Mucosa of descending colon (tissue), 3 donors: ENCODE results near the gene ATP2C2. TPM values are rescaled to one million over a fixed set of nuclear protein-coding genes. Genes with fewer than 3 reads are reported as not detected.

ENCODE experiments used
- ATAC-seq: fragments of 200-7000 bp; cut with Tn5 transposase; one replicate; pipeline ENCODE4 v1.9.1; 2020; ENCODE audit warnings: mild to moderate bottlenecking, moderate library complexity
- DNase-seq, 3 donors: peaks; one replicate each; pipeline ENCODE4 v3.0.0-alpha.2; 2020
- H3K36me3 ChIP-seq: fragments of 200-600 bp; one replicate; pipeline ENCODE4 v1.8.0; 2021; ENCODE audit warnings: low read depth, mild to moderate bottlenecking
- H3K4me1 ChIP-seq: fragments of 200-600 bp; one replicate; pipeline ENCODE4 v1.8.0; 2021; ENCODE audit warnings: low read depth, mild to moderate bottlenecking
- H3K4me3 ChIP-seq: fragments of 200-600 bp; one replicate; pipeline ENCODE4 v1.8.0; 2021; ENCODE audit warnings: mild to moderate bottlenecking
- H3K9me3 ChIP-seq: fragments of 200-600 bp; one replicate; pipeline ENCODE4 v1.8.0; 2021; ENCODE audit warnings: mild to moderate bottlenecking
- intact Hi-C, 2 donors: fragments of 100-400 bp; cut with DNase I in 1 of 2; cut with micrococcal nuclease in 1 of 2; formaldehyde crosslinking; loops; one replicate each; pipeline versions ENCODE4 v1.11.0 to v1.11.1; 2022; cut with DNase I, micrococcal nuclease
- total RNA-seq, 3 donors: library from RNA; stranded (reverse); fragmentation: NEBNext Ultra II Directional in 2 of 3; extraction: Animal tissue kit (Norgen Biotek cat#: 25700) in 2 of 3; gene quantifications; one replicate each; pipeline versions ENCODE4 v1.2.1 to v1.2.4, GENCODE V29; 2021 to 2023
- TF ChIP-seq, protein P1 (sequence below): fragments of 200-600 bp; IDR thresholded peaks from one replicate; pipeline ENCODE4 v1.8.0; 2022; ENCODE audit warnings: antibody characterized with exemption, mild to moderate bottlenecking
- donor health status: DM: no; HTN: no; CAD: no; lungs with moderate emphysema.
- donor health status: DM: no; HTN: no; CAD: no.
- donor health status: DM: no; HTN: yes; CAD: no.

Gene ATP2C2
- total RNA-seq, 3 donors from 2014 or later, result 98.8 to 322 (median 159) TPM

GRCh38 chr16:84323606-84324005 is 44.7 kb upstream of the ATP2C2 start:
- TF ChIP-seq, protein P1, sequence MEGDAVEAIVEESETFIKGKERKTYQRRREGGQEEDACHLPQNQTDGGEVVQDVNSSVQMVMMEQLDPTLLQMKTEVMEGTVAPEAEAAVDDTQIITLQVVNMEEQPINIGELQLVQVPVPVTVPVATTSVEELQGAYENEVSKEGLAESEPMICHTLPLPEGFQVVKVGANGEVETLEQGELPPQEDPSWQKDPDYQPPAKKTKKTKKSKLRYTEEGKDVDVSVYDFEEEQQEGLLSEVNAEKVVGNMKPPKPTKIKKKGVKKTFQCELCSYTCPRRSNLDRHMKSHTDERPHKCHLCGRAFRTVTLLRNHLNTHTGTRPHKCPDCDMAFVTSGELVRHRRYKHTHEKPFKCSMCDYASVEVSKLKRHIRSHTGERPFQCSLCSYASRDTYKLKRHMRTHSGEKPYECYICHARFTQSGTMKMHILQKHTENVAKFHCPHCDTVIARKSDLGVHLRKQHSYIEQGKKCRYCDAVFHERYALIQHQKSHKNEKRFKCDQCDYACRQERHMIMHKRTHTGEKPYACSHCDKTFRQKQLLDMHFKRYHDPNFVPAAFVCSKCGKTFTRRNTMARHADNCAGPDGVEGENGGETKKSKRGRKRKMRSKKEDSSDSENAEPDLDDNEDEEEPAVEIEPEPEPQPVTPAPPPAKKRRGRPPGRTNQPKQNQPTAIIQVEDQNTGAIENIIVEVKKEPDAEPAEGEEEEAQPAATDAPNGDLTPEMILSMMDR, result no peak
- Histone ChIP-seq H3K9me3 (no peaks in the 10 kb centered on the region), H3K4me3 (no peak overlapping the region), H3K36me3 (no peaks in the 10 kb centered on the region), H3K4me1 (no peaks in the 10 kb centered on the region)
- DNase-seq (no peak), ATAC-seq (no peak)
- intact Hi-C loops, result no loop called here

DNA sequence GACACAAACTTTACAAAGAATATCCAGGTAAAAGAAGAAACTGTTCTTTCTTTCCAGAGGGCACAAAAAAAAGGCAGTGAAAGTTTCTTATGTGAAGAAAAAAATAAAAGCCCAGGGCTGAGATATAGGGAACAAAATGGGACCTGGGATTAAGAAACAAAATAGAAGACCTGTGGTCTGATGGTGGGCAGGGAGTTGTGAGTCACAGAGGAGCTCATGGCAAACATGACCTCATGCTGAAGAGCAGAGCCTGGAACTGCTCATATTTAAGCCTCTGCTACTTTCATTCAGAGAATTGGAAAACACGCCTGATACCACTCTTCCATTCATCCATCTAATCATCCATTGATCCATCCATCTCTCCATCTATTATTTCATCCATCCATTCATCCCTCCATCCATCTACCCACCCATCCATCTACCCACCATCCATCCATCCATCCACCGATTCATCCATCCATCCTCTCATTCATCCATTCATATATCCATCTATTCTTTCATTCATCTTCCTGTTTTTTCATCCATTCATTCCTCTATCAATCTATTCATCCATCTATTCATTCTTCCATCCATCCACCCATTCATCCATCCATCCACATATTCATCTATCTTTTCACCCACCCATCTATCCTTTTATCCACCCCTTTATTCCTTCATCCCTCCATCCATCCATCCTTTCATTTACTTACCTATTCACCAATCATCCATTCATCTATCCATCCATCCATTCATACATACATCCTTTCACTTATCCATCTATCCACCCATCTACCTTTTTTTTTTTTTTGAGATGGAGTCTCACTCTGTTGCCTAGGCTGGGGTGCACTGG is 43.7 kb upstream of the ATP2C2 start:
- Histone ChIP-seq H3K9me3 (no peaks in the 10 kb centered on the region), H3K4me1 (no peaks in the 10 kb centered on the region), H3K36me3 (no peaks in the 10 kb centered on the region), H3K4me3 (no peak overlapping the region)
- DNase-seq (no peak), ATAC-seq (no peak)
- intact Hi-C loops, result no loop called here
- TF ChIP-seq, protein P1, result no peak

DNA sequence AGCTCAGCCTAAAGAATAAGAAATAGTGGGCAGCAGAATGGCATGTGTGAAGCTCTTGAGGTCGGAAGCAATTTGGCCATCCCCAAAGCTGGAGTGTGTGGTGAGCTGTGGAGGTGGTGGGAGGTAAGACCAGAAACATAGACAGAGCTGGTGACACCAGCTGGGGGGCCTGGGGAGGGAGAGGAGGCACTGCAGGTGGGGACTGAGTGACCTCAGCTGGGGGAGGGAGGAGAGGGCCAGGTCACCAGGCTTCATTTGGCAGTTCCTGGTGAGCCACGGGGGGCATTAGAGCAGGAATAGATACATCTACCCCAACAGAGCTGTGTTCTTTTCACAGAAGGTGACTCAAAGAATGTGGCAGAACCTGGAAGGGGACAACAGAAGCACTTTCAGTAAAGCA is 41.8 kb upstream of the ATP2C2 start:
- Histone ChIP-seq H3K9me3 (no peaks in the 10 kb centered on the region), H3K4me3 (no peak overlapping the region), H3K4me1 (no peaks in the 10 kb centered on the region), H3K36me3 (no peaks in the 10 kb centered on the region)
- TF ChIP-seq, protein P1, result no peak
- intact Hi-C loops, result no loop called here
- ATAC-seq, result no peak
- no peak for DNase-seq

GRCh38 chr16:84327926-84328505 is 40.3 kb upstream of the ATP2C2 start:
- H3K36me3 ChIP-seq, result no peaks in the 10 kb centered on the region
- no peaks in the 10 kb centered on the region for H3K4me1 ChIP-seq
- H3K4me3 ChIP-seq, result no peak overlapping the region
- no peak for ATAC-seq
- DNase-seq, result no peak
- TF ChIP-seq, protein P1, result no peak
- intact Hi-C loops, result no loop called here
- H3K9me3 ChIP-seq, result no peaks in the 10 kb centered on the region

- TF ChIP-seq, protein P1, result no peak
- H3K9me3 ChIP-seq, result no peaks in the 10 kb centered on the region
- no peak overlapping the region for H3K4me3 ChIP-seq
- ATAC-seq, result no peak
- no peaks in the 10 kb centered on the region for H3K36me3 ChIP-seq
- intact Hi-C loops, result no loop called here
- peaks cover 7% of the 10 kb centered on the region for H3K4me1 ChIP-seq
- DNase-seq, result no peak
Measured at GRCh38 chr16:84329016-84329415, 39.3 kb upstream of the ATP2C2 start.
